HG02981 (cell line): ENCODE data around the gene MYO18B.

ENCODE experiments used
- ATAC-seq: cut with Tn5 transposase; IDR thresholded peaks from one replicate; pipeline ENCODE4 v1.9.1; 2021; ENCODE audit warnings: mild to moderate bottlenecking, moderate library complexity; ENCODE audit not compliant: unreplicated experiment

MYO18B gene

DNA sequence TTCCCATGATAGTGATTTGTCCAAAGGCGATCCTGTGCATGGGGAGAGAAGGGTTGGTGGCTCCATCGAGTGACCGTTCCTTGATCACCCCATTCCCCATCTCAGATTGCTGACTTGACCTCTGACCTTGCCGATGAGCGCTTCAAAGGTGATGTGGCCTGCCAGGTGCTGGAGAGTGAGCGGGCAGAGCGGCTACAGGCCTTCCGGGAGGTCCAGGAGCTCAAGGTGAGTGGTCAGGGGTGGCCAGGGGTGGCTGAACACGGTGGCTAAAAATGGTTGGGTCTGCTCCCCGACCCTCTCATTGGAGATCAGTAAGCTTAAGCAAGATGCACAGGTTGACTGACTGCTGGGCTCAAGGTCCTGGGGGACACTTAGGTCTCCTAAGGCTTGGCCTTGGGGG lies 148.7 kb downstream of the MYO18B start:
- ATAC-seq: no peak

- ATAC-seq: no peak
Observed at GRCh38 chr22:25892678-25893077, 150.7 kb downstream of the MYO18B start.

GRCh38 chr22:25895678-25896077 lies 153.7 kb downstream of the MYO18B start:
- ATAC-seq: no peak

GRCh38 chr22:25896098-25896497 lies 154.1 kb downstream of the MYO18B start:
- ATAC-seq: no peak

DNA sequence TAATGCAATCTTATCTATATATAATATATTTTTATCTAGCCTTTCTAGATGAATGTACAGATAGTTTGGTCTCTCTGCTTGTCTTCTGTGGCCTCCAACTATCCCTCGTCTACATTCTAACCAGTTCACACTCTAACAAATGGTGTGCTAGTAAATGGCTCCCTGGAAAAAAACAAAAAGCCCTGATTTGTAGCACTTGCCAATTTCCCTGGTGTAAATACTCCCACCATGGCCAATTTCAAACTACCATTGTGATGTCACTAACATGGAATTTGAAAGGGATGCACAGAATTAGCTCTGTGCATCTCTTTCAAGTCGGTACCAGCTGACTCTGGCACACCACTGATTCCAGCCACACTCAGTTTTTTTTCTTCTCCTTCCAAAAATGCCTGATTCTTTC lies 154.6 kb downstream of the MYO18B start:
- no peak for ATAC-seq

- no peak for ATAC-seq
Observed at GRCh38 chr22:25898707-25899365, 156.8 kb downstream of the MYO18B start.

DNA sequence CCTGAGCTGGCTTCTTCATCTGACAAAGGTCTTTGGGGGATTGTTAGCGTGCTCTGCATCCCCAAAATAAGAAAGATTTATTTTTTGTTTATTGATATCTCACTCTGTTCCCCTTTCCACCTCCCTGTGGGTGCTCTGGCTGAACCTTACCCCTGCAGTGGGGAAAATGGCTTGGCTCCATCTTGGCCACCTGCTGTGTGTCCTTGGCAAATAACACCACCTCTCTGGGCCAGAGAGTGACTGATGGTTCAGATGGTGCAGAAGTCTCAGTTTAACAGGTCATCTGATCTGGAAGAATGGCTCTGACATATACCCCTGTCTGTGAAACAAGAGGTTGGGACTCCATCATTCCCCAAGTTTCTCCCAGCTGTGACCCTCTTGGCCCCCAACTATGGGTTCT lies 157.6 kb downstream of the MYO18B start:
- no peak for ATAC-seq

DNA sequence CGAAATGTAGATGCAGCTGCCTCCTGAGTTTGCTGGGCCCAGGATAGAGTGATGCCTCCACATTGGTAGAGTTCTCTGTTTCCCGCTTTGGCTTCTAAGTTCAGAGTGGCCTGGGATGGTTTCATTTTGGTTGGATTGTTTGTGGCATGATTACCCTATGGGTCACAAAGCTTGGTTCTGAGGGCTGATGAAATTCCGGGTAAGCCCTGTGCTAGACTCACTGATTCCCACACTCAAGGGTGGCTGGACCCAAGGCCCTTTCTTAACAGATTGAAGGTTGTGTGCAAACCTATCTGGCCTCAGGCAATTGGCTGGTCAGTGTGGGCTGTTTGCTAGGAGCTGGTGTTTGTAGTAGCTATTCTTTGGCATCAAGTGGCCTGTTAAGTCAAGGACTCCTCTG lies 158.4 kb downstream of the MYO18B start:
- ATAC-seq: no peak

DNA sequence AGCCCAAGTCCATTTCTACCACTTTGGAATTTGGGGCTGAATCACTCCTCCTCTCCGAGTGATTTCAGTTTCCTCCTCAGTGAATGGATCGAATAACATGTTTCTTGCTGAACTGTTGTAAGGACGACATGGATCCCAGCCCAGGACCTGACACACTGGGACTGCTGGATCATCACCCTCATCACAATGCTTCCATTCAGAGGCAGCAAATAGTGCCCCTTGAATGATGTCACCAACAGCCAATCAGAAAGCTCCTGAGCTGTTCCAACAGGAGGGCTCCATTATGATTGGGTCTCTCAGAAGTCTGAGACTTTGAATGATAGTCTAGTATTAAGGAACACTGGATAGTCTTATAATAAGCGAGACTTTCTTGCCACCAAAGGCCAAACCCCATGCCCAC lies 158.9 kb downstream of the MYO18B start:
- ATAC-seq: no peak

DNA sequence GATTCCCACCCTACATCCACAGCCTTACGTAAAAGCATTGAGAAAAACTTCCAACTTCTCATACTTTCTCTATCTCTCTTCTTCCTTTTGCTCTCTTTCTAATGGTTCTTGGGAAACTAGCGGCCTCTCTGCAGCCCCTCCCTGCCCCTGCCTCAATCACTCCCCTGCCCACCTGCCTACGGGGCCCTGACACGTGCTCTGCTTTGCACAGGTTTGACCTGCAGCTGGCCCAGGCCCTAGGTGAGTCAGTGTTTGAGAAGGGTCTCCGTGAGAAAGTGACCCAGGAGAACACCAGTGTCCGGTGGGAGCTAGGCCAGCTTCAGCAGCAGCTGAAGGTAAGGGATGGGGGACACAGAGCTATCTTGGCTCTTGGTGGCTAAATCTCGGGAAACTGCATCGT lies 160.4 kb downstream of the MYO18B start:
- ATAC-seq: no peak

DNA sequence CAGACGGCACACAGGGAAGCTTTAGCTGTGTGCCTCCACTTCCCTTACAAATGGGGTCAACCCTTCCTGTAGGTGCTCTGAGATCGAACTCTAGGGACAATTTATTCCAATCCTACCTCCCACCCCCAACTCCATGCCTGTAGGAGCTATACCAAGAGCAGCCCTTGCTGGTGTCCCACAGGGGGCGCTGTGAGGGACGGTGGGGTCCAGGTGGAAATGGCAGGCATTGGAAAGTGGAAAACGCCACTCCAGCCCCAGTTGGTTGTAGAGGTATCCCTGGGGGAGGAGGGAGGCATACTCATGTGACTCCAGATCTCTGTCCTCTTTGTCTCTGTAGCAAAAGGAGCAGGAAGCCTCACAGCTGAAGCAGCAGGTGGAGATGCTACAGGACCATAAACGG lies 161.3 kb downstream of the MYO18B start:
- ATAC-seq: no peak

- no peak for ATAC-seq
Observed at GRCh38 chr22:25908212-25908611, 166.2 kb downstream of the MYO18B start.

GRCh38 chr22:25908755-25909154 lies 166.8 kb downstream of the MYO18B start:
- ATAC-seq: no peak

- no peak for ATAC-seq
Observed at GRCh38 chr22:25909614-25910387, 167.8 kb downstream of the MYO18B start.

DNA sequence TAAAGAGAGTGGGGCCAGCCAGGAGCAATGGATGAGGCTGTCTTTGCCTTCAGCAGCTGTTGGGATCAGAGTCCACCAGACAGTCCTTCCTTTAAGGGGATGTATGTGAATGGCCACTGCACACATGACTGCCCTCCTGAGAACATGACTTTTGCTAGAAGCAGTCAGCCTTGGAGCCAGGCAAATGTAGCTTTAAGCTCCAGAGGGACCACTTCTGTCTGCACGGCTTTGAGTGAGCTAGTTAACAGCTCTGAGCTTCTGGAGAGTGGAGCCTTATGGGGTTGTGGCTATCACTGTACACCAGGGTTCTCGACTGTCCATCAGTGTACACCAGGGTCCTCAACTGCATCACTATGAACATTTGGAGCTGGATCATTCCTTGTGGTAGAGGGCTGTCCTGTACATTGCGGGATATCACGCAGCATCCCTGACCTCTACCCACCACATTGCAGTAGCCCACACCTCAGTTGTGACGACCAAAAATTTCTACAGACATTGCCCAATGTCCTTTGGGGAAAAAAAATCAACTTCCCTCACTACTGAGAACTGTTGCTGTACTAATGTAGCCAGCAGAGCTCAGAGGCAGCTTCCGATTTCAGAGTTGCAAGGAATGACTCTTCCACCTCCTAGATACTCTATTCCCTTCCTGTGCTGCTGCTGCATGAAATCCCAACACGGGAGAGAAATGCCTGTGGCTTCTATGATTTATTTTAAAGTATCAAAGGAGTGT lies 169.4 kb downstream of the MYO18B start:
- ATAC-seq: no peak

GRCh38 chr22:25919452-25919851 lies 177.5 kb downstream of the MYO18B start:
- no peak for ATAC-seq

DNA sequence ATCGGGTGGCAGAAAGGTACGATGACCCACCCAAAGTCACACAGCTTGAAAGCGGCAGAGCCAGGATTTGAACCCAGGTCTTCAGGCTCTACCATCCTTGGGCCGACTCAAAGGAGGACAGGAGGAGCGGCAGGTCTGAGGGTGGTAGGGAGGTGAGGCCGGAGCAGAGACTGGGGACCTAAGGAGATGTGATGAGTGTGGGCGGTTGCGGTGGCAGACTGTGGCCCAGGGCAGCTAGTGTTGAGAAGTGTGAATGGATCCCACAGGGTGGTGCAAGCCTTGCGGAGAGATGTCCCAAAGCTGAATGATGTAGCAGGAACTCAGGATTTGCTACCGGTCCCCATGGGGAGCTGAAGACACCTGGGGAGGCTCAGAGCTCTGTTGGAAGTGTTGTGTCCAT lies 180.2 kb downstream of the MYO18B start:
- no peak for ATAC-seq

GRCh38 chr22:25923914-25924313 lies 181.9 kb downstream of the MYO18B start:
- no peak for ATAC-seq

DNA sequence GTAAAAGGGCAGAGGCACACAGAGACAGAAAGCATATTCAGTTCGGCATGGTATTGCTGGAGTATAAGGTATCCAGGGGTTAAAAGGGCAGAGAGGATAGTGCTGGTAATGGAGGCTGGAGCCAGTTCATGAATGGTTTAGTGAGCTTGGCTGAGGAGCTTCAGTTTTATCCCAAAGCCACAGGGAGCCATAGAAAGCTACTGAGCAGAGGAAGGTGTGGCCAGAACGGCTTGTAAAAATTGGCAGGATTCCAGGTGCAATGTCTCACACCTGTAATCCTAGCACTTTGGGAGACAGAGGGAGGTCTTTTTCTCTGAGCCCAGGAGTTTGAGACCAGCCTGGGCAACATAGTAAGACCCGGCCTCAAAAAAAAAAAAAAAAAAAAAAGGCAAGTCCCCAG lies 186.1 kb downstream of the MYO18B start:
- ATAC-seq: no peak

DNA sequence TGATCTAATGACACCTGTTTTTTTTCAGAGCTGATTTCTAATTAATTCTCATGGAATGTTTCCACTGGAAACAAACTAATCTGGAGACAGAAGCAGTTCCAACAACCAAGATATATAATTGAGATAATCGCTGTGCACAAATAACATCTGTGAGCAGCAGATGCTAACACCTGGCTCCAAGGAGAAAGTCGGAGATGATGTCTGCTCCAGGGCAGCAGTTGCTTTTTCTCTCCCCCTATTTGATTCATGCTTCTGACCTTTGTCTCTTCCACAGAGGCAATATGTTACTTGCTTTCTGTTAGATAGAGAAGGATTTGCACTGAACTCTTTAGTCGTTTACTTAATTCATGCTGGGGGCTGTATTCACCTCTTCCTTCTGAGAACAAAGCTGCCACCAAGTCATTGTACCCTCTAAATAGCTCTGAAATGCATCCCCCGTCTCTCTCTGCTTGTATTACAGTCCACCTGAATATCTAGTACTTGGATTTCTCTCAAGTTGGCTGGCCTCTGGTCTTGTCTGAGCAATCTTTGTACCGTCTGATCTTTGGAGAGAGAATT lies 187.4 kb downstream of the MYO18B start:
- no peak for ATAC-seq

- no peak for ATAC-seq
Observed at GRCh38 chr22:25930083-25930482, 188.1 kb downstream of the MYO18B start.
